Fibroblast of mammary gland (primary cell): ENCODE results near the gene GXYLT1.

ENCODE experiments used
- DNase-seq: peaks from one replicate; pipeline ENCODE4 v3.0.0-alpha.2; 2010; ENCODE audit warnings: low read depth
- H3K4me3 ChIP-seq: 2 replicates; pipeline ENCODE4 v1.5.1; 2011; ENCODE audit warnings: low read depth, mild to moderate bottlenecking, low read length, moderate library complexity; ENCODE audit not compliant: control insufficient read depth
- CTCF ChIP-seq: conservative IDR thresholded peaks from 2 replicates; pipeline ENCODE4 v1.5.1; 2011; ENCODE audit warnings: low read depth, low read length, inconsistent platforms; ENCODE audit not compliant: control insufficient read depth, insufficient read depth

The GXYLT1 gene

GRCh38 chr12:42182394-42182793 lies 37.7 kb upstream of the GXYLT1 start:
- TF ChIP-seq CTCF, result no peak
- no peak for DNase-seq
- H3K4me3 ChIP-seq, result no peak overlapping the region

- DNase-seq, result peak; percentile 43
- no peak for TF ChIP-seq CTCF
- H3K4me3 ChIP-seq, result no peak overlapping the region
Measured at GRCh38 chr12:42180990-42181596, 36.4 kb upstream of the GXYLT1 start.

- no peak overlapping the region for H3K4me3 ChIP-seq
- TF ChIP-seq CTCF, result no peak
- DNase-seq, result no peak
Measured at GRCh38 chr12:42178101-42178500, 33.4 kb upstream of the GXYLT1 start.

- DNase-seq, result no peak
- no peak for TF ChIP-seq CTCF
Measured at GRCh38 chr12:42174978-42175377, 30.3 kb upstream of the GXYLT1 start.

GRCh38 chr12:42173961-42174521 lies 29.4 kb upstream of the GXYLT1 start:
- H3K4me3 ChIP-seq, result no peak overlapping the region
- DNase-seq, result no peak
- TF ChIP-seq CTCF, result no peak

More at GRCh38 chr12:42174978-42175377, 30.3 kb upstream of the GXYLT1 start:
- H3K4me3 ChIP-seq, result no peak overlapping the region

- TF ChIP-seq CTCF, result no peak
Measured at GRCh38 chr12:42172441-42173210, 28.0 kb upstream of the GXYLT1 start.

More at GRCh38 chr12:42172441-42173210, 28.0 kb upstream of the GXYLT1 start:
- no peak for DNase-seq
- no peak overlapping the region for H3K4me3 ChIP-seq
